Measurements from ENCODE around the gene LHFPL4. TPM values are rescaled to one million over a fixed set of nuclear protein-coding genes. Genes with fewer than 3 reads are reported as not detected.
"Not testable (repeated sequence)": the region's sequence is repeated elsewhere in the genome, so short reads cannot be mapped to it uniquely, and the experiment has no call there.

LHFPL4 gene
- total RNA-seq, 1 experiment from 2014 or later: 16.3 TPM

DNA sequence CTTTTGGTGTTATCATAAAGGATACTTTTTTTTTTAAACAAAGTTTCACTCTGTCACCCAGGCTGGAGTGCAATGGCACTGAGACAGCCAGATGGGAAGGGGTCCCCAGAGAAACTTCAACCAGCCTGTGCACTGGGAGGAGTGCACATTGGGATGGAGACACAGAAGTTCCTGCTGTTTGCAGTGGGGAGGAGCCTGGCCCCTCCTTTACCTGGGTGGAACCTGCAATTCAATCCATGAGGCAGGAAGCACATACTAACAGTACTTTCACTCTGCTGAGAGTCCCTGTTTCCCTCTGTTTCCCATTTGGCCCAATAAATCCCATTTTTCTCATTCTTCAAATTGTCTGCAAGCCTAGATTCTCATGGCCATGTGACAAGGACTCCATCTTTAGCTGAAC, 42.3 kb upstream of the LHFPL4 start:
- H2BK12ac ChIP-seq (ENCODE audit: insufficient read length, low read depth, low read length): no peak overlapping the region
- no peak overlapping the region for H4K5ac ChIP-seq (ENCODE audit: insufficient read length, low read depth, low read length)
- Mint-ChIP-seq H3K36me3 (ENCODE audit: insufficient read depth in 1 of 3, low read depth in 3 of 3) (peaks cover 0 to 3% (median 0%) of the 10 kb centered on the region in 3 experiments; a peak in 2 of 7 replicates), H3K4me1 (peaks cover 0 to 8% of the 10 kb centered on the region in 2 experiments; a peak in 2 of 4 replicates), H3K9me3 (peaks cover 24 to 28% of the 10 kb centered on the region in 2 experiments; a peak in 4 of 5 replicates), H3K27me3 (ENCODE audit: low read depth) (peaks cover 2% of the 10 kb centered on the region), H3K27ac (no peak overlapping the region), H3K4me3 (no peak overlapping the region)
- no peak for DNase-seq
- H2BK120ac ChIP-seq (ENCODE audit: low read depth, low read length, poor library complexity, severe bottlenecking): no peak overlapping the region
- no peaks in the 10 kb centered on the region for H3K79me1 ChIP-seq (ENCODE audit: insufficient read depth, low read depth, low read length, poor library complexity, severe bottlenecking)
- TF ChIP-seq, protein P1, sequence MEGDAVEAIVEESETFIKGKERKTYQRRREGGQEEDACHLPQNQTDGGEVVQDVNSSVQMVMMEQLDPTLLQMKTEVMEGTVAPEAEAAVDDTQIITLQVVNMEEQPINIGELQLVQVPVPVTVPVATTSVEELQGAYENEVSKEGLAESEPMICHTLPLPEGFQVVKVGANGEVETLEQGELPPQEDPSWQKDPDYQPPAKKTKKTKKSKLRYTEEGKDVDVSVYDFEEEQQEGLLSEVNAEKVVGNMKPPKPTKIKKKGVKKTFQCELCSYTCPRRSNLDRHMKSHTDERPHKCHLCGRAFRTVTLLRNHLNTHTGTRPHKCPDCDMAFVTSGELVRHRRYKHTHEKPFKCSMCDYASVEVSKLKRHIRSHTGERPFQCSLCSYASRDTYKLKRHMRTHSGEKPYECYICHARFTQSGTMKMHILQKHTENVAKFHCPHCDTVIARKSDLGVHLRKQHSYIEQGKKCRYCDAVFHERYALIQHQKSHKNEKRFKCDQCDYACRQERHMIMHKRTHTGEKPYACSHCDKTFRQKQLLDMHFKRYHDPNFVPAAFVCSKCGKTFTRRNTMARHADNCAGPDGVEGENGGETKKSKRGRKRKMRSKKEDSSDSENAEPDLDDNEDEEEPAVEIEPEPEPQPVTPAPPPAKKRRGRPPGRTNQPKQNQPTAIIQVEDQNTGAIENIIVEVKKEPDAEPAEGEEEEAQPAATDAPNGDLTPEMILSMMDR (conservative IDR thresholded peaks at IDR 0.05): no peak
- H3K14ac ChIP-seq (ENCODE audit: insufficient read depth, low read length): no peak overlapping the region
- H3K23me2 ChIP-seq (ENCODE audit: insufficient read length, low read depth, low read length, poor library complexity, severe bottlenecking): no peaks in the 10 kb centered on the region
- no peak overlapping the region for H3K23ac ChIP-seq (ENCODE audit: insufficient read length, low read depth, low read length)
- H4K91ac ChIP-seq (ENCODE audit: insufficient read length, low read depth, low read length): no peak overlapping the region
- no peak overlapping the region for H3K9ac ChIP-seq (ENCODE audit: extremely low read depth, insufficient read length, low read length)
- no peaks in the 10 kb centered on the region for H3K79me2 ChIP-seq (ENCODE audit: insufficient read depth, low read length)
- H2BK15ac ChIP-seq (ENCODE audit: low read depth, low read length): no peak overlapping the region
- no peaks in the 10 kb centered on the region for H3K27me3 ChIP-seq (ENCODE audit: insufficient read depth, low read length)
- H3K4me2 ChIP-seq (ENCODE audit: insufficient read depth, insufficient read length, low read length): no peak overlapping the region
- no peaks in the 10 kb centered on the region; the same call in 1 of the 2 replicates for H3K4me1 ChIP-seq (ENCODE audit: insufficient read depth, low read length)
- no peak overlapping the region for H2AFZ ChIP-seq (ENCODE audit: low read length)
- no peak overlapping the region for H3K27ac ChIP-seq (ENCODE audit: insufficient read length, low read depth, low read length)
- no peaks in the 10 kb centered on the region for H3K9me3 ChIP-seq (ENCODE audit: control insufficient read depth, low read depth, low read length)
- no peak overlapping the region for H3K4ac ChIP-seq (ENCODE audit: low read depth, low read length)
- H3K18ac ChIP-seq (ENCODE audit: insufficient read length, low read depth, low read length): no peak overlapping the region
- H2AK5ac ChIP-seq (ENCODE audit: insufficient read length, low read length): no peak overlapping the region
- no peak overlapping the region for H3K56ac ChIP-seq (ENCODE audit: insufficient read length, low read depth, low read length)
- H3T11ph ChIP-seq (ENCODE audit: low read length): no peak overlapping the region
- H2BK20ac ChIP-seq (ENCODE audit: low read depth, low read length, poor library complexity, severe bottlenecking): no peak overlapping the region
- no peaks in the 10 kb centered on the region for H4K20me1 ChIP-seq (ENCODE audit: control insufficient read depth, insufficient read depth, insufficient read length)
- H2BK5ac ChIP-seq (ENCODE audit: insufficient read length, low read length): no peak overlapping the region
- no peak overlapping the region for H4K8ac ChIP-seq (replicated peaks; ENCODE audit: insufficient read length, low read depth, low read length)

DNA sequence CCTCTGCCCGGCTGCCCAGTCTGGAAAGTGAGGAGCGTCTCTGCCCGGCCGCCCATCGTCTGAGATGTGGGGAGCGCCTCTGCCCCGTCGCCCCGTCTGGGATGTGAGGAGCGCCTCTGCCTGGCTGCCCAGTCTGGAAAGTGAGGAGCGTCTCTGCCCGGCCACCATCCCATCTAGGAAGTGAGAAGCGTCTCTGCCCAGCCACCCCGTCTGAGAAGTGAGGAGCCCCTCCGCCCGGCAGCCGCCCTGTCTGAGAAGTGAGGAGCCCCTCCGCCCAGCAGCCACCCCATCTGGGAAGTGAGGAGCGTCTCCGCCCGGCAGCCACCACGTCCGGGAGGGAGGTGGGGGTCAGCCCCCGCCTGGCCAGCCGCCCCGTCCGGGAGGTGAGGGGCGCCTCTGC, 38.2 kb upstream of the LHFPL4 start:
- not testable (repeated sequence) for H3K27ac Mint-ChIP-seq; H3K9ac ChIP-seq (ENCODE audit: extremely low read depth, insufficient read length, low read length); H4K8ac ChIP-seq (replicated peaks; ENCODE audit: insufficient read length, low read depth, low read length); H3K79me1 ChIP-seq (ENCODE audit: insufficient read depth, low read depth, low read length, poor library complexity, severe bottlenecking); H3K4ac ChIP-seq (ENCODE audit: low read depth, low read length); H4K5ac ChIP-seq (ENCODE audit: insufficient read length, low read depth, low read length); H2AK5ac ChIP-seq (ENCODE audit: insufficient read length, low read length); H2BK15ac ChIP-seq (ENCODE audit: low read depth, low read length); H2BK5ac ChIP-seq (ENCODE audit: insufficient read length, low read length); H3K4me2 ChIP-seq (ENCODE audit: insufficient read depth, insufficient read length, low read length); H3K36me3 Mint-ChIP-seq (ENCODE audit: insufficient read depth in 1 of 3, low read depth in 3 of 3); H3K4me1 Mint-ChIP-seq; DNase-seq; H3K14ac ChIP-seq (ENCODE audit: insufficient read depth, low read length); H3K18ac ChIP-seq (ENCODE audit: insufficient read length, low read depth, low read length); H2AFZ ChIP-seq (ENCODE audit: low read length); H3T11ph ChIP-seq (ENCODE audit: low read length); H3K4me3 Mint-ChIP-seq; H3K9me3 ChIP-seq (ENCODE audit: control insufficient read depth, low read depth, low read length); H2BK12ac ChIP-seq (ENCODE audit: insufficient read length, low read depth, low read length); H3K27ac ChIP-seq (ENCODE audit: insufficient read length, low read depth, low read length); H2BK120ac ChIP-seq (ENCODE audit: low read depth, low read length, poor library complexity, severe bottlenecking); H3K23ac ChIP-seq (ENCODE audit: insufficient read length, low read depth, low read length); H4K20me1 ChIP-seq (ENCODE audit: control insufficient read depth, insufficient read depth, insufficient read length); H3K27me3 Mint-ChIP-seq (ENCODE audit: low read depth); H3K27me3 ChIP-seq (ENCODE audit: insufficient read depth, low read length); H3K23me2 ChIP-seq (ENCODE audit: insufficient read length, low read depth, low read length, poor library complexity, severe bottlenecking); H3K79me2 ChIP-seq (ENCODE audit: insufficient read depth, low read length); H4K91ac ChIP-seq (ENCODE audit: insufficient read length, low read depth, low read length); H3K4me1 ChIP-seq (ENCODE audit: insufficient read depth, low read length); H2BK20ac ChIP-seq (ENCODE audit: low read depth, low read length, poor library complexity, severe bottlenecking); H3K56ac ChIP-seq (ENCODE audit: insufficient read length, low read depth, low read length)
- peaks cover 24 to 25% of the 10 kb centered on the region in 2 experiments; a peak in 4 of 5 replicates for H3K9me3 Mint-ChIP-seq
- no CpG with 5 or more reads among the region's 28 CpGs for WGBS (ENCODE audit: extremely low coverage, insufficient read length, low lambda C conversion rate)

All from H9 (cell line).